Epidermal melanocyte (primary cell): ENCODE results near the gene RIPPLY3.

Experiments used
- DNase-seq: peaks from one replicate; pipeline ENCODE4 v3.0.0; 2011; ENCODE audit warnings: low spot score; ENCODE audit not compliant: insufficient read length

The RIPPLY3 gene

DNA sequence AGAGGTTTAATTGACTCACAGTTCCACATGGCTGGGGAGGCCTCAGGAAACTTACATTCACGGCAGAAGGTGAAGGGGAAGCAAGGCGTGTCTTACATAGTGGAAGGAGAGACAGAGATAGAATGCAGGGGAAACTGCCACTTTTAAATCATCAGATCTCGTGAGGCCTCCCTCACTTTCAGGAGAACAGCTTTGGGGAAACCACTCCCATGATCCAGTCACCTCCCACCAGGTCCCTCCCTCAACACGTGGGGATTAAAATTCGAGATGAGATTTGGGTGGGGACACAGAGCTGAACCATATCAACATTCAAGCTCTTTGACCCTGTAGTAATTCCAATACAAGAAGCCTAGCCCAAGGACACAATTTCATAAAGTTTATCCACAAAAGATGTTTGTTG, 52.7 kb downstream of the RIPPLY3 start:
- no peak for DNase-seq

DNA sequence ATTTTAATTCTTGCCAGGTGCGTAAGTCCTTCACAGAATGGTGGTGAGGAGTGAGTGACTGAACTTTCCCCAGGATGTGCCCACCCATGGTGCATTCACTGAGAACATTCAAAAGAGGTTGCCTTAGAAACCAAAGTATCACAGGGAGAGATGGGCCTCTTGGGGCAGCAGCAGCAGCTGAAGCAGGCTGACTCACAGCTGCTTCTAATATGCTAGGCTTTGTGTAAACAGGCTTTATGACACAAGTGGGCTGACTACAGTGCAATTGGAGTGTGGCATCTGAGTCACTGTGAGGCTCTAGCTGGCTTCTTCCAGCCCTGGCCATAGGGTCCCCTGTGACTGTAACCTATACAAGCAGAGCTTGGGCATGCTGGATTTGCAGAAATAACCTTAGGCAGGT, 53.8 kb downstream of the RIPPLY3 start:
- peak; percentile 83 for DNase-seq

DNA sequence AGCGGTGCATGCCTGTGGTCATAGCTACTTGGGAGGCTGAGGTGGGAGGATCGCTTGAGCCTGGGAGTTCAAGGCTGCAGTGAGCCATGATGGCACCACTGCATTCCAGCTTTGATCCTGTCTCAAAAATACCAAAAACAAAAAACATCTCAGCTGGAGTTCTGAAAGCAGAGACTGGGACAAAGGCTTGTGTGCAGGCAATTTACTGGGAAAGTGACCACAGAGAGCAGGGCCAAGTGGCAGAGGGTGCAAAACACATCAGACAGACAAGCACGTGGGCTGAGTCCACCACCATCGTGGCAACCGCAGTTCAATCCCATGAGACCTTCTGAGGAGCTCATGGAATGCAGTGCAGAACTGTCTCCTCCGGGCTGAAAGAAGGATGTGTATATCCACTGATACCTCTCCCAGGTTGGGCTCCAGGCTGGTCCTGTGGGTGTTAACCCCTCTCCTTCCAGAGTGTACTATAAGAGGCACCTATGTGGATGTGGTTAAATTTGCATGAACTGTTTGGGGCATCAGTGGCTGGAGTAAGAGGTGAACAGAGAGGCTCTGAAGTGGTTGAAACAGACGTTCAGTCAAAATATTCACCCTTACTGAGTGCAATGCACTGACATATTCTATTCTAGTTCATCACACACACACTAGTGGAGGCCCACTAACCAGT, 55.6 kb downstream of the RIPPLY3 start:
- DNase-seq: no peak

DNA sequence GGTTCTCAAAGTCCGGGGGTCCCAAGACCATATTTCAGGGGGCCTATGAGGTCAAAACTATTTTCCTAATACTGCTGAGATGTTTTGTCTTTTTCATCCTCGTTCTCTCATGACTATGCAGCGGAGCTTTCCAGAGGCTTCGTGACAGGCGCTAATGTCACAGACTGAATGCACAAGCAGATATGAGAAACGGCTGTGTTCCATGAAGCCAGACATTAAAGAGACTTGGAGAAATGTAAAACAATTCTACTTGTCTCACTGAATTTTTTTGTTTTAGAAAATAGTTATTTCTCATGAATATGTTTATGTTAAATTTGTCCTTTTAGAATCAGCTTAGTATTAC, 56.1 kb downstream of the RIPPLY3 start:
- DNase-seq: no peak

- DNase-seq: no peak
Observed at GRCh38 chr21:37063433-37063832, 56.9 kb downstream of the RIPPLY3 start.

DNA sequence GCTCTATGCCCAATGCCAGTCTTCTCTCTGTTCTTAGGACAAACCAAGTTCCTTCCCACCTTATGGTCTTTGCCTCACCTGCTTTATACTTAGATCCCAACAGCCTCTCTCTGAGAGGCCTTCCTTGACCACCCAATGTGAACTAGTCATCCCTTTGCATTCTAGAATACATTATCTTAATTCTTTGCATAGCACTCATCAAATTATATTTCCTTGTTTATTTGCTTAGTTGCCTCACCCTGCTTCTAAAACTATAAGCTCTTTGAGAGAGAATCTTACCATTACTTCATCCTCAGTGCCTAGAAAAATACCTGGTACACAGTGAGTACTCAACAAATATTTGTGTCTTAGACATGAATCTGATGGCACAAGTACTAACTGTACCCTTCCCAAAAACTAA, 58.3 kb downstream of the RIPPLY3 start:
- no peak for DNase-seq

DNA sequence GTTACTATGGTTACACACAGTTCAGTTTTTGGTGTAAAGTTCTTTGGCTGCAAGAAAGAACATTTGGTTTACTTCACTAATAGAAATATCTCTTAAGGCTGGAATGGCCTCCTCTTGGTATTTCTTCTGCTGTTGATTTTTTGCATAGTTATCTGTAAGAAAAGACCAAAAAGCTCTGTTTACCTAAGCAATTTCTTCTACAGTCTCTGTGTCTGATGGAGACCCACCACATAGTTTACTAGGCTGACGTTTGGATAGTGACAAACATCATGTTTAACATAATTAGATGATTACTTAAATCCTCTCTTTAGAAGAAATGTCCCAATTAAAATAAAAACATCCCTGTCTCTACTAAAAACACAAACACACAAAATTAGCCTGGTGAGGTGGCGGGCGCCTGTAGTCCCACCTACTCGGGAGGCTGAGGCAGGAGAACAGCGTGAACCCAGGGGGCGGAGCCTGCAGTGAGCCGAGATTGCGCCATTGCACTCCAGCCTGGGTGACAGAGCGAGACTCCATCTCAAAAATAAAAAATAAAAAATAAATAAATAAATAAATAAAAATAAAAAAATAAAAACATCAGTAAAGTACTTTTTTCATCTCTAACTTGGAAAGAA, 59.2 kb downstream of the RIPPLY3 start:
- DNase-seq: no peak
